GM12878 (cell line): Measurements from ENCODE around the gene LIPE.

Experiments
- BACH1 ChIP-seq: fragments of 450-650 bp; IDR thresholded peaks from 2 replicates; pipeline ENCODE4 v1.6.1; 2017; ENCODE audit warnings: mild to moderate bottlenecking, borderline replicate concordance
- CTCF ChIP-seq, 3 experiments: IDR thresholded peaks in 2 of 3; conservative IDR thresholded peaks in 1 of 3; 2 replicates each; pipeline ENCODE4 v1.5.1; 2011; ENCODE audit warnings: low read depth in 3 of 3, low read length in 3 of 3, mild to moderate bottlenecking in 3 of 3, control low read depth in 2 of 3, moderate library complexity in 2 of 3, inconsistent platforms in 1 of 3, mixed read lengths in 1 of 3; ENCODE audit not compliant: control insufficient read depth in 2 of 3, insufficient read depth in 1 of 3; ENCODE audit errors: extremely low read depth in 1 of 3
- ELK1 ChIP-seq: IDR thresholded peaks from 2 replicates; pipeline ENCODE4 v1.6.1; 2012; ENCODE audit warnings: low read depth, low read length, improper control_type of control experiment
- EP300 ChIP-seq, 2 experiments: fragments of 150-350 bp in 1 of 2; IDR thresholded peaks; 2 replicates each; pipeline ENCODE4 v1.6.1; 2011 to 2012; ENCODE audit warnings: low read depth in 2 of 2, low read length in 2 of 2, borderline replicate concordance in 1 of 2, improper control_type of control experiment in 1 of 2, inconsistent platforms in 1 of 2; ENCODE audit not compliant: control insufficient read depth in 1 of 2
- ETV6 ChIP-seq, 2 experiments: fragments of 450-650 bp in 1 of 2; IDR thresholded peaks in 1 of 2; conservative IDR thresholded peaks in 1 of 2; 2 replicates each; pipeline ENCODE4 v1.6.1; 2014; ENCODE audit warnings: antibody characterized with exemption in 1 of 2, borderline replicate concordance in 1 of 2, low read depth in 1 of 2, mild to moderate bottlenecking in 1 of 2, moderate library complexity in 1 of 2
- NFXL1 ChIP-seq: fragments of 450-650 bp; IDR thresholded peaks from 2 replicates; pipeline ENCODE4 v1.6.1; 2017; ENCODE audit warnings: antibody characterized with exemption, mild to moderate bottlenecking, borderline replicate concordance
- NRF1 ChIP-seq: conservative IDR thresholded peaks from 2 replicates; pipeline ENCODE4 v1.6.1; 2011; ENCODE audit warnings: mild to moderate bottlenecking, low read depth, low read length, improper control_type of control experiment
- SIX5 ChIP-seq: IDR thresholded peaks from 2 replicates; pipeline ENCODE4 v1.6.1; 2011; ENCODE audit warnings: mild to moderate bottlenecking, low read depth, low read length, moderate library complexity; ENCODE audit not compliant: severe bottlenecking
- TF ChIP-seq, protein P1 (sequence below): fragments of 450-650 bp; formaldehyde crosslinking; IDR thresholded peaks from 2 replicates; pipeline ENCODE4 v1.4.0; 2020; ENCODE audit warnings: mild to moderate bottlenecking, moderate library complexity
- TF ChIP-seq, protein P2 (sequence below): fragments of 450-650 bp; IDR thresholded peaks from 2 replicates; pipeline ENCODE4 v1.6.1; 2014; ENCODE audit warnings: mild to moderate bottlenecking

DNA sequence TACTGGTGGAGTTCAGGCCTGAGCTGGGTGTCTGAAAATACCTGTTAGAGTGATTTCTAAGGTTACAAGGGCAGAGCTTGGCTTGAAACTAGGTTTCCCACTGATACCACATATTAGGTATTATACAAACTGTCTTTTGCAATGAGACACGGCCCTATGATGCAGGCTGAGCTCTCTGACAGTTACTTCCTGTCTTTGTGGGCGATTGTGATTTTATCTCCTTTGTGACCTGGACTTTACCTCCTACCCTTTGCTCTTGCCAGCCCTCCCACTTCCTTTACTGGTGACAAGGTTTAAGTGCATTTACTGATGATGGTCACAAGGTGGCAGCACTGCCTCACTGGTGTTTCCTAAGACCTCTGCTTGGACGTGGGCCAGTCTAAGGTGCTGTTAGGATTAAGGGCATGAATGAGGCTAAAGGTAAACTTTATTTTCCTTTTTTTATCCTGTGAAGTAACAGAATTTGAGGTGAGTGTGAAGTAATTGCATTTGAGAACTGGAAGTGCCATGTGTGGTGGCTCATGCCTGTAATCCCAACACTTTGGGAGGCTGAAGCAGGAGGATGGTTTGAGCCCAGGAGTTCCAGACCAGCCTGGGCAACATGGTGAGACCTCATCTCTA, 23.2 kb upstream of the LIPE start:
- no peak for TF ChIP-seq SIX5
- no peak for TF ChIP-seq BACH1
- no peak for TF ChIP-seq ELK1
- TF ChIP-seq ETV6 (conservative IDR thresholded peaks at IDR 0.05 in 1 of 2, IDR thresholded peaks at IDR 0.05 in 1 of 2; ENCODE audit: borderline replicate concordance in 1 of 2, low read depth in 1 of 2), result peak in 1 of 2 experiments; percentile 90; a peak in 2 of 4 replicates
- TF ChIP-seq, protein P1, sequence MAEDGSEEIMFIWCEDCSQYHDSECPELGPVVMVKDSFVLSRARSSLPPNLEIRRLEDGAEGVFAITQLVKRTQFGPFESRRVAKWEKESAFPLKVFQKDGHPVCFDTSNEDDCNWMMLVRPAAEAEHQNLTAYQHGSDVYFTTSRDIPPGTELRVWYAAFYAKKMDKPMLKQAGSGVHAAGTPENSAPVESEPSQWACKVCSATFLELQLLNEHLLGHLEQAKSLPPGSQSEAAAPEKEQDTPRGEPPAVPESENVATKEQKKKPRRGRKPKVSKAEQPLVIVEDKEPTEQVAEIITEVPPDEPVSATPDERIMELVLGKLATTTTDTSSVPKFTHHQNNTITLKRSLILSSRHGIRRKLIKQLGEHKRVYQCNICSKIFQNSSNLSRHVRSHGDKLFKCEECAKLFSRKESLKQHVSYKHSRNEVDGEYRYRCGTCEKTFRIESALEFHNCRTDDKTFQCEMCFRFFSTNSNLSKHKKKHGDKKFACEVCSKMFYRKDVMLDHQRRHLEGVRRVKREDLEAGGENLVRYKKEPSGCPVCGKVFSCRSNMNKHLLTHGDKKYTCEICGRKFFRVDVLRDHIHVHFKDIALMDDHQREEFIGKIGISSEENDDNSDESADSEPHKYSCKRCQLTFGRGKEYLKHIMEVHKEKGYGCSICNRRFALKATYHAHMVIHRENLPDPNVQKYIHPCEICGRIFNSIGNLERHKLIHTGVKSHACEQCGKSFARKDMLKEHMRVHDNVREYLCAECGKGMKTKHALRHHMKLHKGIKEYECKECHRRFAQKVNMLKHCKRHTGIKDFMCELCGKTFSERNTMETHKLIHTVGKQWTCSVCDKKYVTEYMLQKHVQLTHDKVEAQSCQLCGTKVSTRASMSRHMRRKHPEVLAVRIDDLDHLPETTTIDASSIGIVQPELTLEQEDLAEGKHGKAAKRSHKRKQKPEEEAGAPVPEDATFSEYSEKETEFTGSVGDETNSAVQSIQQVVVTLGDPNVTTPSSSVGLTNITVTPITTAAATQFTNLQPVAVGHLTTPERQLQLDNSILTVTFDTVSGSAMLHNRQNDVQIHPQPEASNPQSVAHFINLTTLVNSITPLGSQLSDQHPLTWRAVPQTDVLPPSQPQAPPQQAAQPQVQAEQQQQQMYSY (CRISPR knock-in tag), result no peak
- no peak for TF ChIP-seq NFXL1
- no peak for TF ChIP-seq EP300 (IDR thresholded peaks at IDR 0.05; ENCODE audit: borderline replicate concordance in 1 of 2, control insufficient read depth in 1 of 2, low read depth in 2 of 2, low read length in 2 of 2)
- TF ChIP-seq, protein P2, sequence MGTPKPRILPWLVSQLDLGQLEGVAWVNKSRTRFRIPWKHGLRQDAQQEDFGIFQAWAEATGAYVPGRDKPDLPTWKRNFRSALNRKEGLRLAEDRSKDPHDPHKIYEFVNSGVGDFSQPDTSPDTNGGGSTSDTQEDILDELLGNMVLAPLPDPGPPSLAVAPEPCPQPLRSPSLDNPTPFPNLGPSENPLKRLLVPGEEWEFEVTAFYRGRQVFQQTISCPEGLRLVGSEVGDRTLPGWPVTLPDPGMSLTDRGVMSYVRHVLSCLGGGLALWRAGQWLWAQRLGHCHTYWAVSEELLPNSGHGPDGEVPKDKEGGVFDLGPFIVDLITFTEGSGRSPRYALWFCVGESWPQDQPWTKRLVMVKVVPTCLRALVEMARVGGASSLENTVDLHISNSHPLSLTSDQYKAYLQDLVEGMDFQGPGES, result no peak
- TF ChIP-seq CTCF (IDR thresholded peaks at IDR 0.05 in 2 of 3, conservative IDR thresholded peaks at IDR 0.05 in 1 of 3; ENCODE audit: control insufficient read depth in 2 of 3, extremely low read depth in 1 of 3, insufficient read depth in 1 of 3, low read depth in 3 of 3, low read length in 3 of 3), result peak; percentile 78 to 97 (median 91); a peak in 5 of 6 replicates
- TF ChIP-seq NRF1, result no peak
